Islet of Langerhans (tissue), 1 donor: ENCODE measurements around the gene DCTPP1.

ENCODE experiments used
- FAIRE-seq: peaks from one replicate; lab custom pipeline; 2011; peaks lifted over from hg19 to GRCh38; lab: Jason Lieb, UNC

Gene DCTPP1

GRCh38 chr16:30447512-30448226 is 17.8 kb upstream of the DCTPP1 start:
- FAIRE-seq = no peak

DNA sequence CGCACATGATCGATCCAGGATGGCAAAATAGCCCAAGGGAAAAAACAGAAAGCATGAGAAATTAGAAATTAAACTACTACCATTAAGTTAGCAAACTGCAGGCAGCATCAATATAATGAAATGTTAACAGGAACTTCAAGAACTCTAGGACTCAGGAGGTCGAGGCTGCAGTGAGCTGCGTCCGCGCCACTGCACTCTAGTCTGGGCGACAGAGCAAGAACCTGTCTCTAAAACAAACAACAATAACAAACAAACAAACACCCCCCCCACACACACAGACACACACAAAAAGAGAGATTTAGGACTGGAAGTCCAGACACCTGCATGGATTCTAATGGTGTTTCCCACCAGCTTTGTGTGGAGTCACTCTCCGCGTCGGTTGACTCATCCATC is 16.4 kb upstream of the DCTPP1 start:
- no peak for FAIRE-seq

DNA sequence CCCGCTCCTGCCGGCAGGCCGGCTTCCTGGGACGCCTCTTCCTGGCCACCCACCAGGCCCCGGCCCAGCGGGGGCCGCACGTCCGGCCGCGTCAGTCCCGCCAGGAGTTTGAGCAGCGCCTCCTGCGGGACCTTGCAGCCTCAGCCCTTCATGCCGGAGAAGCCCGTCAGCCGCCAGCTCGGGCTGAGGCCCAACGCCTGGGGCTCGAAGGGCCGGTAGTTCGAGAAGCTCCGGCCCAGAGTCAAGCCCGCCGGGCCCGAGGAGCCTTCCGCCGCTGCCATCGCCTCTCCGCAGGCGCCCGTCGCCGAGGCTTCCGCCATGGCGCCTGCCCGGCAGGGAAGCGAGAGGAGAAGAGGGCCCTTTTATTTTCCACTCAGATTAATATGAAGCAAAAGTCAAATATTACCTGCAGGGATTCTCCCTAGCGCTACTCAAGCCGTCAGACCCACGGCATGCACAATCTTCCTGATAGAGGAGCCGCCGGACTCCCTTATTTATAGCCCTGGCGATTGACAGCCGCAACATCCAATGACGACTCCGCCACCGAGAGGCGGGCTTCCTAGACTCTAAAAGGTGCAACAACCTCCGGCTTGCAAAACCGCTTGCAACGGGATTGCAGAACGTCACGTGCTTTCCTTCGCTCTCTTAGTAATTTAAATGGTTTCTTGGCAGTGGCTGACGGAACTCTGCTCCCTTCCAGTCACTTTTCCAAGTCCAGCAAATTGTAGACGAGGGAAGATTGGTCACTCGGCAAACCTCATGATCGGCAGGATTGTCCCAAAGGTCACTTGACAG is 15.8 kb upstream of the DCTPP1 start, which contains the start of gene SEPHS2:
SEPHS2 (minus strand) TSS at position 467 of the 795 bp plus-strand sequence; CDS start at position 320, 147 bp downstream.
- peak; percentile 66 for FAIRE-seq

DNA sequence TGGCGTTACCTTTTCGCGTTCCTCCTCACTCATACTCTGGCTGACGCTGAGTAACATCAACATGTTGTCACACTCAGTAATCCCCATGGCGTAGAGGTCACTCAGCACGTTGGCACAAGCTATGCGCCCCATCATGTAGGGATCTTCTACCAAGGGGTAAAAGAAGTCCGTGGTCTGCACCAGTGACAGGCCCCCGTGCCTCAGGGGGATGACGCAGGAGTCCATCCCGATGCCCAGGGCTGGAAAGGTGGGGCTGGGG is 15.2 kb upstream of the DCTPP1 start:
- FAIRE-seq = no peak

GRCh38 chr16:30444231-30445148 is 14.7 kb upstream of the DCTPP1 start:
- FAIRE-seq = no peak

DNA sequence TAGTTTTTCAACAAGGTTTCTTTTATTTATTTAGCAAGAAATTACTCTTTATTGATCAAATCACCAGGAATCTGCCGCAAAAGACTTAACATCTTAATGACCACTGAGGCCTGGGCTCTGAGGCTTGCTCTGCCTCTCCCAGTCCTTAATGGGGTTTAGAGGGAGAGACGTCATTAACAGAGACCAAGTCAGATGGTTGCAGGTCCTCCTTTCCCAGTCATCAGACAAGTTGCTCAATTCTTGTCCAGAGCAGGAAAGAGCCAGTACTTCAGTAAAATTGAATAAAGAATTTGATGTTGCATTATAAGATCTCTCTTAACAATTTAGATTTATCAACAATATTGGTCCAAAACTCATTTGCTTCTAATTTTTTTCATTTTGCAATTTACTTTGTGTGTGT is 13.8 kb upstream of the DCTPP1 start:
- FAIRE-seq = no peak

DNA sequence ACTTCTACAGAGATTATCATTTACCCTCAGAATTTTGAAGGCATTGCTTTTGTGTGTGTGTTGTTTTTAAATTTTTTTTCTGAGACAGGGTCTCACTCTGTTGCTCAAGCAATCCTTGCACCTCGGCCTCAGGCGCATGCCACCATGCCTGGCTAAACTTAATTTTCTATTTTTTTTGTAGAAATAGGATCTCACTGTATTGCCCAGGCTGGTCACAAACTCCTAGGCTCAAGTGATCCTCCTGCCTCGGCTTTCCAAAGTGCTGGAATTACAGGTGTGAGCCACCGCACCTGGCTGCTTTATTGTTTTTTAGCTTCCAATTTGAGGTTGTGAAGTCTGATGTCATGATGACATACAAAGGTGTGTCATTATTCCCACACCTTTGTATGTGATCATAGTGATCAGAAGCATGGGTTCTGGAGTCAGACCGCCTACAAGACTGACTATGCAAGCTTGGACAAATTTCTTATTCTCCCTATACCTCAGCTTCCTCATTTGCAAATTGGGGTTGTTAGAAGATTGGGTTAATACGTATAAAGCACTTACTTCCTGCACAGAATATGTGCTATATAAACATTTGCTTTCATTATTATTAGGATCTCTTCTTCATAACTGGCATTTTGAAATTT is 10.0 kb upstream of the DCTPP1 start:
- no peak for FAIRE-seq

DNA sequence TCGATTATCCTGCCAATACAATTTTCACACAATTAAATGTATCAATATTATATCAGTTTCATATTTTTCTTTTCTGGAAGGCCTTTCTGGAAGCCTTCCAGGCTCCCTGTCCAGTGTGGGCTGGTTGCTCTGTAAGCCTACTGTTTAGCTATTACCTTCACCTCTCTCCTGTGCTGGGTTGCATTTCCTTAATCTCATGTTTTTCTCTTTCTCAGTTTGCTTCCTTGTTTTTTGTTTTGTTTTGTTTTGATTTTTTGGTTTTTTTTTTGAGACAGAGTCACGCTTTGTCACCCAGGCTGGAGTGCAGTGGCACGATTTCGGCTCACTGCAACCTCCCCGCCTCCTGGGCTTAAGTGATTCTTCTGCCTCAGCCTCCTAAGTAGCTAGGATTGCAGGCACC is 9.0 kb upstream of the DCTPP1 start:
- no peak for FAIRE-seq

DNA sequence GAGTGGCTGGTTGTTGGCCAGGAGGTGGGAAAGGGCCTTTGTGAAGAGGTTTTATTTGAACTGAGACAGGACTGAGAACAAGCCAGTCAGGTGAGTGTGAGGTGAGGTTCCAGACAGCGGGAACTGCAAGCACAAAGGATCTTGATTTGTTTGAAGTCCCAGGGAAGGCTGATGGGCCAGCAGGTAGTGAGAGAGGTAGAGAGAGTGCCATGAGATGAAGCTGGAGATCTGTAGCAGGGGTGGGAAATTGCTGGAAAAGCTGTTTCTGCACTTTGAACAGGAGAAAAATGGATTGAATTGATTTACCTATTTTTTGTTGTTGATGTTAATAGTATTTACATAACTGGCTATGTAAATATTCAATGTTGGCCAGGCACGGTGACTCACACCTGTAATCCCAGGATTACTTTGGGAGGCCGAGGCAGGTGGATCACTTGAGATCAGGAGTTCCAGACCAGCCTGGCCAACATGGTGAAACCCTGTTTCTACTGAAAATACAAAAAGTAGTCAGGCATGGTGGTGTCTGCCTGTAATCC is 7.7 kb upstream of the DCTPP1 start:
- no peak for FAIRE-seq

DNA sequence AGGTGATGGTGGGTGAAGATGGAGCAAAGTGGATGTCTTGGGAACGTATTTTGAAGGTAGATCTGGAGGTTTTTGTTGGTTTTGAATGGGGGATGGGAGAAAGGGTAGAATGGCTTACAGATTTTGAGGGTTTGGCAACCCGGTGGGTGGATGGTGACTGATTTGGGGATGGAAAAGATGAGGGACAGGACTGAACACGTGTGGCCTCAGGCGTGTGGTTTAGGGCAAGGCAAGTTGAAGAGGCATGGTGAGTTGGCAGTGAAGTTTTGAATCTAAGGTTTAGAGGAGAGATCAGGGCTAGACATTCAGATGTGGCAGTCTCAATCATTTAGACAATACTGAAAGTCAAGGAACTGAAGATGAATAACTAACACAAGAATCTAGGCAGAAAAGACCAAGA is 5.0 kb upstream of the DCTPP1 start:
- no peak for FAIRE-seq

GRCh38 chr16:30430428-30430970 is 669 bp upstream of the DCTPP1 start:
- no peak for FAIRE-seq

GRCh38 chr16:30429418-30429677 is 482 bp downstream of the DCTPP1 start:
- no peak for FAIRE-seq

DNA sequence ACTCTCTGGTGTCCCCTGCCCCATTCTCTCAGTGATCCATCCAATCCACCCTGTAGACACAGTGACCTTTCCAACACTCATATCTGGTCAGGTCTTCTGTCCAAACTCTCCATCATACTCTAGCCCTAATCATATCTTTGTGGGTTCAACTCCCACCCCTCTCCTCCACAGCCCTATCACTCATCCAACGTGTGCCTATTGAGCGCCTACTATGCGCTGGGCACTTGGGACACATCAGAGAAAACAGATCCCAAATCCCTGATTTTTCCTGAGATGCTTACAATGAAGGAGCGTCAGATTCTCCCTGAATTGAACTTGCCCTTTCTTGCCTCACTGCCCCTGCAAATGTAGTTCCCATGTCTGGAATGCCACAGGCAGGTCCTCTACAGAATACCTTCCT is 1.8 kb downstream of the DCTPP1 start:
- no peak for FAIRE-seq

GRCh38 chr16:30421010-30421409 is 8.8 kb downstream of the DCTPP1 start:
- no peak for FAIRE-seq

- no peak for FAIRE-seq
These were observed 11.3 kb downstream of the DCTPP1 start for GRCh38 chr16:30418350-30419181.

- no peak for FAIRE-seq
These were observed 12.1 kb downstream of the DCTPP1 start for GRCh38 chr16:30417529-30418349.

GRCh38 chr16:30416624-30417528 is 13.0 kb downstream of the DCTPP1 start:
- FAIRE-seq = no peak

DNA sequence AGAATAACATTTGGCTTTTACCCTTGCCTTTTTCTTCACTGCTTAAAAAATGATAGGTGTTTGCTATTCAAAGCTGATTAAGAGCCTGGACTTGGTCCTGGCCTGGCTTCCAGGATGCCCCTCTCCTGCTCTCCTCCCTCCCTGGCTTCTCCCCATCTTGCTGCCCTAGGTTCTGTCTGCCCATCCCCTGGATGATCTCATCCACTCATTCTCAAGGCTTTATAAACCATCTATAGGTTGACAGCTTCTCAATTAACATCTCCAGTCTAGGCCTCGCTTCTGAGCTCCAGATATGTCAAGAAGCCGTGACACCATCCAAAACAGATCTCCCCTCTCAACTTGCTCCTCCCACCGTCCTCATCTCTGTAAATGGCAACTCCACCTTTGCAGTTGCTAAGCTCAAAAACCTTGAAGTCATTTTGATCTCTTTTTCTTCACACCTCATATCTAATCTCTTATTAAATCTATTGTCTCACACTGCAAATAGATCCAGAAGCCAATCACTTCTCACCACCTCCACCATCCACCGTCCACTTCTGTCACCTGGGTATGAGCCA is 13.7 kb downstream of the DCTPP1 start:
- FAIRE-seq = no peak

- FAIRE-seq = no peak
These were observed 15.7 kb downstream of the DCTPP1 start for GRCh38 chr16:30414159-30414558.
